HepG2 (cell line): ENCODE measurements around the gene HSPA1A. TPM values are rescaled to one million over a fixed set of nuclear protein-coding genes. Genes with fewer than 3 reads are reported as not detected.

Experiments used
- ASH2L ChIP-seq: fragments of 300-600, 200-600 bp; sonication (generic); IDR thresholded peaks from 2 replicates; pipeline ENCODE4 v1.7.0; 2017; ENCODE audit warnings: low read depth, mild to moderate bottlenecking, moderate library complexity, mixed read lengths, low read length; ENCODE audit not compliant: insufficient read length
- ELF1 ChIP-seq: sonication (generic); formaldehyde crosslinking; IDR thresholded peaks from 2 replicates; pipeline ENCODE4 v1.4.0; 2020; ENCODE audit warnings: missing genetic modification reagents
- JUND ChIP-seq: sonication (generic); formaldehyde crosslinking; IDR thresholded peaks from 2 replicates; pipeline ENCODE4 v1.8.0; 2022; ENCODE audit warnings: mild to moderate bottlenecking, missing genetic modification reagents
- MATR3 ChIP-seq: sonication (generic); formaldehyde crosslinking; IDR thresholded peaks from 2 replicates; pipeline ENCODE4 v1.4.0; 2020; ENCODE audit warnings: missing genetic modification reagents
- MIER3 ChIP-seq: IDR thresholded peaks from 2 replicates; pipeline ENCODE4 v1.6.1; 2016; ENCODE audit warnings: missing compliant biosample characterization, borderline replicate concordance
- NFAT5 ChIP-seq: sonication (generic); formaldehyde crosslinking; IDR thresholded peaks from 2 replicates; pipeline ENCODE4 v1.4.0; 2020; ENCODE audit warnings: missing genetic modification reagents
- PRDM4 ChIP-seq: sonication (generic); formaldehyde crosslinking; IDR thresholded peaks from 2 replicates; pipeline ENCODE4 v1.9.0; 2021; ENCODE audit warnings: missing genetic modification reagents, borderline replicate concordance
- PTBP1 ChIP-seq: fragments of 200-400 bp; formaldehyde crosslinking; IDR thresholded peaks from 2 replicates; pipeline ENCODE4 v1.6.1; 2018; ENCODE audit warnings: low read length, low read depth; ENCODE audit not compliant: poor library complexity, severe bottlenecking
- SNRNP70 ChIP-seq: fragments of 200-400 bp; formaldehyde crosslinking; IDR thresholded peaks from 2 replicates; pipeline ENCODE4 v1.6.1; 2017; ENCODE audit warnings: mild to moderate bottlenecking, low read depth, low read length, moderate library complexity
- SRF ChIP-seq: IDR thresholded peaks from 2 replicates; pipeline ENCODE4 v1.6.1; 2011; ENCODE audit warnings: mild to moderate bottlenecking, low read depth, low read length, moderate library complexity
- ZBTB26 ChIP-seq: IDR thresholded peaks from 2 replicates; pipeline ENCODE4 v1.6.1; 2016; ENCODE audit warnings: missing compliant biosample characterization, missing genetic modification reagents, borderline replicate concordance
- ZNF329 ChIP-seq: sonication (generic); formaldehyde crosslinking; IDR thresholded peaks from 2 replicates; pipeline ENCODE4 v1.9.0; 2021; ENCODE audit warnings: low read depth, mild to moderate bottlenecking, missing genetic modification reagents
- ZNF512 ChIP-seq: sonication (generic); formaldehyde crosslinking; IDR thresholded peaks from 2 replicates; pipeline ENCODE4 v1.4.0; 2020; ENCODE audit warnings: mild to moderate bottlenecking, missing genetic modification reagents
- ZNF672 ChIP-seq: sonication (generic); formaldehyde crosslinking; IDR thresholded peaks from 2 replicates; pipeline ENCODE4 v1.8.1; 2022; ENCODE audit warnings: missing genetic modification reagents
- ZNF691 ChIP-seq: sonication (generic); formaldehyde crosslinking; IDR thresholded peaks from 2 replicates; pipeline ENCODE4 v1.4.0; 2020; ENCODE audit warnings: missing genetic modification reagents, low read depth, mild to moderate bottlenecking, borderline replicate concordance
- ZSCAN29 ChIP-seq: sonication (generic); formaldehyde crosslinking; conservative IDR thresholded peaks from 2 replicates; pipeline ENCODE4 v1.4.0; 2020; ENCODE audit warnings: mild to moderate bottlenecking, missing genetic modification reagents
- polyA plus RNA-seq, 8 experiments: library from polyadenylated mRNA; depleted of rRNA in 3 of 8; stranded (reverse) in 7 of 8; unstranded in 1 of 8; fragments of >200 nt; fragmentation: Illumina TruSeq in 4 of 8; extraction: Trizol in 4 of 8; gene quantifications; 2 replicates each; pipeline versions ENCODE4 v1.2.1 to v1.2.3, GENCODE V29; 2011 to 2016; ENCODE audit warnings: low read depth in 4 of 8, missing spikeins in 1 of 8, mixed read lengths in 1 of 8; ENCODE audit not compliant: insufficient read depth in 1 of 8
- total RNA-seq, 5 experiments: library from RNA; depleted of rRNA; stranded (reverse); fragments of >200 nt; fragmentation: Illumina TruSeq; extraction: Trizol; gene quantifications; 2 replicates each; pipeline ENCODE4 v1.2.3, GENCODE V29; 2016; ENCODE audit warnings: low read depth in 1 of 5

Gene HSPA1A
- total and polyA plus RNA-seq, 2 of the 13 experiments (the other 11 are each of a cell fraction or from before 2014, with no cell fraction given) = 44.5 to 85.0 TPM

GRCh38 chr6:31806470-31807272 lies 8.7 kb upstream of the HSPA1A start, which contains the start of gene LSM2 (continued):
- TF ChIP-seq NFAT5 (CRISPR knock-in tag) (no peak), ZNF691 (CRISPR knock-in tag) (peak; percentile 99), ASH2L (peak; percentile 97), PRDM4 (CRISPR knock-in tag) (no peak), ZNF672 (CRISPR knock-in tag) (no peak), JUND (CRISPR knock-in tag) (no peak), MATR3 (CRISPR knock-in tag) (no peak), SNRNP70 (no peak), SRF (no peak), ZNF329 (CRISPR knock-in tag) (0 out of 2 replicates have a peak, but pooled peaks have one; percentile 82), ELF1 (peak; percentile 82), PTBP1 (peak; percentile 65), ZSCAN29 (CRISPR knock-in tag) (peak; percentile 97), ZBTB26 (CRISPR knock-in tag) (peak; percentile 62; the same call in 1 of the 2 replicates), ZNF512 (CRISPR knock-in tag) (no peak), MIER3 (CRISPR knock-in tag) (peak; percentile 89; the same call in 1 of the 2 replicates)
